ENCODE data around the gene CATSPER3.

CATSPER3 gene

DNA sequence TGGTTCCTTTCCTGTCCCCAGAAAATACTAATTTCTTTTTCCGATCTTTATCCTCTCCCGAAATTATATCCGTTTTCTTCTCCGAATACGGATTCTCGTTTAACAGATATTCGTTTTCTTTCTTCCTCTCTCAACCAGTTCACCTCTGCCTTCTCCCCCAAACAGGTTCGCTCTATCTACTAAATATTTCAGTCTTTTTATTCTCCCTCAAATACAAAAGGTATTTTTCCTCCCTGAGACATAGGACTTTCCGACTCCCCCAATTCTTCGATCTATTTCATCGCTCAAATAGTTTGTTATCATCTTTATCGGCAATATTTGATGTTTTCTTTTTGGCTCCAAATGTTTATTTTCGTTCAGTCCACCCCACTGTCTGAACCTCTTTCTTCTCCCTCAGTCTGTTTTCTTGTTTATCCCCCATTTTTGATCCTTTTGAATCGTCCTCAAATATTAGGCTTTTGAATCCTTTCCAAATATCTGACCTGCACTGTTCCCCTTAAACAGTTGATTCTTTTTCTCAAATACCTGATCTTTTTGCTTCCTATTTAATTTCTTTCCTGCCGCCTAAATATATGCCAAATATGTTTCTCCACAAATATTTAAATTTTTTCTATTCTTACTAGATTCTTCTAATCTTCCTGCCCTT, 61.9 kb downstream of the CATSPER3 start:
- peaks cover 26 to 46% (median 32%) of the 10 kb centered on the region in 11 experiments for H3K9me3 ChIP-seq (replicated peaks in 1 of 11)
- no peak overlapping the region for H3K9ac ChIP-seq
- H4K20me1 ChIP-seq, result peaks cover 0 to 58% (median 32%) of the 10 kb centered on the region in 11 experiments; a peak in 17 of 22 replicates
- H3K27me3 ChIP-seq, result peaks cover 78 to 87% (median 85%) of the 10 kb centered on the region in 11 experiments
- TF ChIP-seq Cebpa-rat (IDR thresholded peaks at IDR 0.05), result no peak
- H3K36me3 ChIP-seq, result no peaks in the 10 kb centered on the region
- peaks cover 0 to 11% (median 6%) of the 10 kb centered on the region in 10 experiments; a peak in 16 of 20 replicates for H3K4me1 ChIP-seq
- H3K27ac ChIP-seq, result no peak overlapping the region
- H3K4me2 ChIP-seq, result no peak overlapping the region
- no peak overlapping the region; a peak in 1 of 20 replicates for H3K4me3 ChIP-seq

DNA sequence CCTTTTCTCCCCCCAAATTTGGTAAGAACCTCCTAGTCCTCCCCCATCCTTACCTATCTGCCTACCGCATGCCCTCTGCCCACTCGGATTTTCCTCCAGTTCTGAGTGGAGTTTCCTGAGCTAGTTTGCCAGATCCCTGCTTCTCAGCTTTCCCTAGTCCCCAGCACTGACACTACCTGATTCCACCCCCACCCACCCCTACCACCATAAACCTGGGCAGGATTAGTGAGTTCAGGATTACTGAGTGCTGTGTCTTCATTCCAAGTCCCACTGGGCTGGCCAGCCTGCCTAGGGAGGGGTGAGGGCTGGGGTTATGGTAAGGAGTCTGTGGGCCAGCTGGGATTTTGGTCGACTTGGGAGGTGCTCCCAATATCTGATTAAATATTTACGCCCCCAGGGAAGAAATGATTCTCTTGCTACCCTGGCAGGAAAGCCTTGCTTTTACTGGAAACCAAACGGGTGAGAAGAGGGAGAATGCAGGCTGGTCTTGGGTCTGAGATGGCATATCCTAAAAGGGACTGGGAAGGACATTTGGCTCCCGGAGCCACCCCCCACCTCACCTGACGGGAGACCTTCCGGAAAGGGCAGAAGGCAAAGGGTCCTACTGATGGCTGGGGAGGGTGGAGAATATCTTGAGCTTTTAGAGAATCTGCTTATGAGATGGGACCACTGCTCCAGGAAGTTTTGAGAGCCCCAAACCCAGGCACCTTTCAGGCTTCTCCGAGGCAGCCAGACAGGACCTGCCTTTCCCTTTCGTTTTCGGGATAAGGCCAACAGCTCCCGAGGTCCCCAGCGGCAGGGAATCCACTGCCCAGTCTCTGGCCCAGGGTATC, 62.6 kb downstream of the CATSPER3 start:
- H3K27ac ChIP-seq, result no peak overlapping the region
- peaks cover 0 to 13% (median 6%) of the 10 kb centered on the region in 10 experiments; a peak in 16 of 20 replicates for H3K4me1 ChIP-seq
- no peak for TF ChIP-seq Cebpa-rat (IDR thresholded peaks at IDR 0.05)
- H3K36me3 ChIP-seq, result no peaks in the 10 kb centered on the region
- H3K9me3 ChIP-seq (replicated peaks in 1 of 11), result peaks cover 26 to 46% (median 32%) of the 10 kb centered on the region in 11 experiments
- H3K27me3 ChIP-seq, result peaks cover 85 to 94% (median 92%) of the 10 kb centered on the region in 11 experiments
- H4K20me1 ChIP-seq, result peaks cover 0 to 66% (median 40%) of the 10 kb centered on the region in 11 experiments; a peak in 17 of 22 replicates
- H3K4me3 ChIP-seq, result 0 out of 20 replicates have a peak overlapping the region, but pooled peaks of 1 of the 10 experiments have one; percentile 8
- no peak overlapping the region for H3K9ac ChIP-seq
- H3K4me2 ChIP-seq, result no peak overlapping the region

DNA sequence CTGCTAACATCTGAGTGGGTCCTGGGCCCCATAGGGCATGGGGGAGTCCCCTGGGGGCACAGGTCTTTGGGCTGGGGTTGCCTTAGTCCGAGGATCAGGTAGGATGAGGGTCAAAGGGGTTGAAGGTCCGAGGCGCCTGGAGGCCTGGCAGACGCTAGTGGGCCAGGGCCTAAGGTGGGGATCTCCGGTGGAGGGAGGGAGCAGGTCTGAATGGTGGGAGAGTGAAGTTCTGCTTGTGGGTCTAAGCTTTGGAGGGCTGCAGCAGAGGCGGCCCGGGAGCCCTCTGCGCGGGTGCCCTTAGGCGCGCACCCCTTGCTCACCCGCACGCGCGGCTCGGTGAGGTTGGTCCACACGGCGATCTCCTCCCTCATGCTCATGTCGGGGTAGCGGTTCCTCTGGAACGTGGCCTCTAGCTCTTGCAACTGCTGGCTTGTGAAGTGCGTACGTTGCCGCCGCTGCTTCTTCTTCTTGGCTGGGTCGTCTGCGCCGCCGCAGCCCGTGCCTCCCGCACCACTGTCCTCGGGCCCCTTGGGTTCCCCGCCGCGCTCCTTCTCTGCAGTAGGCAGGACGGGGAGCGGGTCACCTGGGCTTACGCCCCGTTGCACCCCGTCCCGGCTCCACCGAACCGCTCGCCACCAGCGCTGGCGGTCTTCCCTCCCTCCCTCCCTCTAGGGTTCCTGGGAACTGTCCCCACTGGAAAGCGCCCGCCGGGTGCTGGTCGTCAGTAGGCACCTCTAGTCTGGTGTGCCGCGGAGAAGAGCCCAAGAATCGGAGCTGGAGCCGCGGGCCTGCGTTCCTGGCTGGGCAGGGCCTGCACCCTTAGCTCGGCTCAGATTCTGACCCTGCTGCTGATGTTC, 63.5 kb downstream of the CATSPER3 start:
- H3K4me1 ChIP-seq, result peaks cover 0 to 13% (median 6%) of the 10 kb centered on the region in 10 experiments; a peak in 16 of 20 replicates
- no peak overlapping the region; a peak in 1 of 20 replicates for H3K4me3 ChIP-seq
- no peak overlapping the region for H3K9ac ChIP-seq
- TF ChIP-seq Cebpa-rat (IDR thresholded peaks at IDR 0.05), result no peak
- H3K9me3 ChIP-seq (replicated peaks in 1 of 11), result peaks cover 26 to 46% (median 32%) of the 10 kb centered on the region in 11 experiments
- H3K36me3 ChIP-seq, result no peaks in the 10 kb centered on the region
- H3K27ac ChIP-seq, result no peak overlapping the region
- no peak overlapping the region for H3K4me2 ChIP-seq
- peaks cover 0 to 65% (median 42%) of the 10 kb centered on the region in 11 experiments; a peak in 17 of 22 replicates for H4K20me1 ChIP-seq
- H3K27me3 ChIP-seq, result peaks cover 92 to 100% (median 100%) of the 10 kb centered on the region in 11 experiments

DNA sequence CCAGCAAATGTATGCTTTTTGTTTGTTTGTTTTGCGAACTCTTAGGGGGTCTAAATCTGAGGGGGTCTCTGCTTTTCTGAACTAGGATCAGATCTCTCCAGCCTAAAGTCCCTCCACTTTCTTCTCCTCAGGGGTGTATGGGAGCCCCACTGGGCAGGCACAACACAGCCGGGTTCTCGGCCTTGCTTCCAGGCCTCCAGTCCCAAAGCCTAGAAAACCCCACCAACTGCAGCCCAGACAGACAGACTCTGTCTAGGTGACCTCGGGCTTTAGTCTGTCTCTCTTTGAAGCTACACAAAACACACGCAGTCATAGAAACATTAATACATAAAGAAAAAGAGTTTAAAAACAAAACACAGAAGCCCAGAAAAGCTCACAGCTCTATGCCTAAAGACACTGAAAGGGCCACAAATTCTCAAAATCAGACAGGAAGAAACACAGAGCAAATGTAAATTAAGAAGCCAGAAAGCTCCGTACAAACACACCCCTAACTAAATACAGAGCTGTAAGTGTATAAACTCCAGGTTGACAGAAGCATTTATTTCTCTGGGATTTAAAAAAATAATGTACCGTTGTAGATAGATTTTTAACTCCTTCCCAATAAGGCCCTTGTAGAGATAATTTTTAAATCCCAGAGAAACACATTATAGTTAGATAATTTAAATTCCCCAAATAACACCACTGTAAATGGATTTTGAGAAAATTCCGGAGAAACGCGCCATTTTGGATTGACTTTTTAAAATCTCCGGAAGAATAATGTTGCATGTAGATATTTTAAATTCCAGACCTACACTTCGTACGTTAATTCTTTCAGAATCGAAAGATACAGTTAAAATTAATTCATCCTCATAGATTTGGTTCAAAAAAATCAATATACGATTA, 64.3 kb downstream of the CATSPER3 start:
- Histone ChIP-seq H3K4me3 (no peak overlapping the region), H4K20me1 (peaks cover 0 to 67% (median 47%) of the 10 kb centered on the region in 11 experiments; a peak in 17 of 22 replicates), H3K4me1 (peaks cover 0 to 13% (median 6%) of the 10 kb centered on the region in 10 experiments; a peak in 16 of 20 replicates), H3K27me3 (peaks cover 97 to 100% (median 100%) of the 10 kb centered on the region in 11 experiments), H3K9me3 (replicated peaks in 1 of 11) (peaks cover 26 to 46% (median 32%) of the 10 kb centered on the region in 11 experiments), H3K4me2 (no peak overlapping the region), H3K36me3 (no peaks in the 10 kb centered on the region), H3K9ac (no peak overlapping the region), H3K27ac (no peak overlapping the region)
- no peak for TF ChIP-seq Cebpa-rat (IDR thresholded peaks at IDR 0.05)

DNA sequence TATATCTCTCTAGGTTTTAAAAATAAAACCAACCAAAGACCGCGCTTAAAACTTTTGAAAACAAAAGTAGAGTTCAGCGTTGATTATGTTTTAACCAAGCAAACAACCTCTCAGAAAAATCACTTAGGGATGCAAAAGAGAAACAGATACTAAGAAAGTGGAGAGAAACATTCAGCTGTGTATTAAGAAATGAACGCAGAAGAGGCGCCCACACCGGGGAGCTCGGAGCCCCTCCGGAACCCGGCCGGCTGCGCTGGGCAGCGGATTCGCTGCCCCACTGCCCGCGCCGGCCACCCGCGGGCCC, 64.9 kb downstream of the CATSPER3 start:
- Histone ChIP-seq H4K20me1 (peaks cover 0 to 69% (median 53%) of the 10 kb centered on the region in 11 experiments; a peak in 17 of 22 replicates), H3K27me3 (peaks cover 97 to 100% (median 100%) of the 10 kb centered on the region in 11 experiments), H3K9ac (no peak overlapping the region), H3K27ac (no peak overlapping the region), H3K4me2 (no peak overlapping the region), H3K9me3 (replicated peaks in 1 of 11) (peaks cover 26 to 48% (median 32%) of the 10 kb centered on the region in 11 experiments), H3K4me3 (no peak overlapping the region), H3K36me3 (no peaks in the 10 kb centered on the region), H3K4me1 (peaks cover 0 to 13% (median 6%) of the 10 kb centered on the region in 10 experiments; a peak in 16 of 20 replicates)
- no peak for TF ChIP-seq Cebpa-rat (IDR thresholded peaks at IDR 0.05)

DNA sequence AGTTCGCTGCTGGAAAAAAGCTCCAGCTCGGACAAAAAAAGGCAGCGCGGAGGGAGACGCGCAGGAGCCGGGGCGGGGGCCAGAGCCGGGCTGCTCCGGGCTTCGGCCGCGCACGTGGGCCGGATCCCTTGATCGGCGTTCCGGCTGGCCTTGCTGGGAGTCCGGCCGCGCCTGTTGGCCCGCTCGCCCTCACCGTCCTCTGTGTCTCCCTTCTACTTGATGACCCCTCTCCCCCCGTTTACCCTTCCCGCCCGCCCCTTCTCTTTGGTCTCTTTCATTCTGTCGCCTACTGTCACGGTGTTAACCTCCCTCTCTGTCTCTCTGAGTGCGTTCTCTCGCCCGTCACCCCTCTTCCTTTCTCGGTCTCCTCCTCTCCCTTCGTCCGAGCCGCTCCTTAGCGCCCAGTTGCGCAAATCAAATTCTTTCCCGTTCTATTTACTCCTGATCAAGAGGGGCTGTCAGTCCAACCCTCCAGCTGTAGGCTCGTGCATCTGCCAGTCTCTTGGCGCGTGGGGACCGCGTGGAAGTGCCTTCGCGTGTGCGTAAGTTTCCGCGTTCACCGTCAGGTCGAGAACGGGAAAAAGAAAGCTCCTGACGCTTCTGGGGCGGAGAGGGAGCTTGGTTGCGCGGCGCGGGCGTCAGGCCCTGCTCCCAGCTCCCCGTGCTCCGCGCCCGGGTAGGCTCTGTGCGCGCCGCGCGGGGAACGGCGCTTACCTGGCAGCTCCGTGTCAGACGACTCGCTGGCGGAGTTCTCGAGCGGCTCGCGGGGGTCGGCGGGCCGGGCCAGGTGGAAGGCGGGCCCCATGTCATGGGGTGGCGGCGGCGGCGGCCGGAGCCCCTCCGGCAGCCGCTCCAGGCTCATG, 65.5 kb downstream of the CATSPER3 start:
- Histone ChIP-seq H3K27ac (no peak overlapping the region), H4K20me1 (peaks cover 0 to 75% (median 56%) of the 10 kb centered on the region in 11 experiments; a peak in 17 of 22 replicates), H3K36me3 (no peaks in the 10 kb centered on the region), H3K4me1 (peaks cover 0 to 13% (median 6%) of the 10 kb centered on the region in 10 experiments; a peak in 16 of 20 replicates), H3K4me3 (peak overlapping the region; percentile 37 to 64 (median 48); a peak in 19 of 20 replicates), H3K4me2 (peak overlapping the region; percentile 61 to 90 (median 75)), H3K27me3 (peaks cover 97 to 100% (median 100%) of the 10 kb centered on the region in 11 experiments), H3K9ac (no peak overlapping the region; a peak in 1 of 22 replicates), H3K9me3 (replicated peaks in 1 of 11) (peaks cover 22 to 48% (median 33%) of the 10 kb centered on the region in 11 experiments)
- TF ChIP-seq Cebpa-rat (IDR thresholded peaks at IDR 0.05), result no peak

DNA sequence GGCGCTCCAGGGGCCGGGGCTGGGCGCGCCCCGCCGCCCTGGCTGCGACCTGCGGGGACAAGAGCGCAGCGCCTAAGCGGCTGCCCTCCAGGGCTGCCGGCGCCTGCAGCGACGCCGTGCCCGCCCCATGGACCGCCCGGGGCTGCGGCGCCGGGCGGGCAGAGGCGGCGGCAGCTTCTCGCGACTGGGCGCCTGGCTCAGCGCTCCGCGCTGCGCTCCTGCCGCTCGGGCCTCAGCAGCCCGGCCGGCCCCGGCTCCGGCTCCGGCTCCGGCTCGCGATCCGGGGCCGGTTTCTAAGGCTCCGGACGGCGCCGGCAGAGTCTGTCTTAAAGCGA, 66.2 kb downstream of the CATSPER3 start, which contains the start of gene PITX1:
Gene PITX1 (minus strand): TSS at position 328 of the 335 bp plus-strand sequence. CDS start 347 bp downstream, outside the sequence.
- Histone ChIP-seq H3K9ac (no peak within 1 kb of the TSS; a peak in 1 of 22 replicates), H3K27ac (no peak within 1 kb of the TSS)

More for the DNA sequence above, 66.2 kb downstream of the CATSPER3 start, which contains the start of gene PITX1:
- Histone ChIP-seq H3K27me3 (peaks cover 97 to 100% (median 100%) of the 10 kb centered on the region in 11 experiments), H3K9me3 (replicated peaks in 1 of 11) (peaks cover 22 to 48% (median 32%) of the 10 kb centered on the region in 11 experiments), H4K20me1 (peaks cover 0 to 80% (median 62%) of the 10 kb centered on the region in 11 experiments; a peak in 17 of 22 replicates), H3K4me2 (peak within 1 kb of the TSS; percentile 61 to 90 (median 75)), H3K4me1 (peaks cover 0 to 13% (median 6%) of the 10 kb centered on the region in 10 experiments; a peak in 16 of 20 replicates), H3K36me3 (no peaks in the 10 kb centered on the region), H3K4me3 (peak within 1 kb of the TSS; percentile 37 to 64 (median 48); a peak in 19 of 20 replicates)
- TF ChIP-seq Cebpa-rat (IDR thresholded peaks at IDR 0.05), result no peak
